Liver (tissue), 9 donors: ENCODE results near the gene ANGPTL7. TPM values are rescaled to one million over a fixed set of nuclear protein-coding genes. Genes with fewer than 3 reads are reported as not detected.
A peak's percentile ranks its signal among the peaks of the same experiment; 100 is the strongest.

Experiments used
- DNase-seq: peaks from one replicate; pipeline ENCODE4 v3.0.0-alpha.2; 2017; ENCODE audit warnings: low spot score
- H3K27ac ChIP-seq, 2 donors: one replicate each; pipeline ENCODE4 v1.7.0; 2013; ENCODE audit warnings: inconsistent platforms in 2 of 2, low read length in 2 of 2, control low read depth in 1 of 2, low read depth in 1 of 2, mild to moderate bottlenecking in 1 of 2
- H3K27me3 ChIP-seq, 4 donors: one replicate each; pipeline versions ENCODE4 v1.6.1 to v1.7.0; 2013; ENCODE audit warnings: low read length in 3 of 4, inconsistent platforms in 1 of 4, mild to moderate bottlenecking in 1 of 4, moderate library complexity in 1 of 4; ENCODE audit not compliant: control insufficient read depth in 4 of 4, insufficient read depth in 4 of 4
- H3K36me3 ChIP-seq, 4 donors: one replicate each; pipeline versions ENCODE4 v1.6.1 to v1.7.0; 2013; ENCODE audit warnings: low read length in 3 of 4, mild to moderate bottlenecking in 3 of 4, low read depth in 1 of 4, moderate library complexity in 1 of 4; ENCODE audit not compliant: control insufficient read depth in 4 of 4, insufficient read depth in 3 of 4
- H3K4me1 ChIP-seq, 4 donors: one replicate each; pipeline versions ENCODE4 v1.6.1 to v1.7.0; 2013; ENCODE audit warnings: low read length in 3 of 4, mild to moderate bottlenecking in 3 of 4, moderate library complexity in 1 of 4; ENCODE audit not compliant: control insufficient read depth in 4 of 4, insufficient read depth in 4 of 4
- H3K4me3 ChIP-seq, 3 donors: one replicate each; pipeline versions ENCODE4 v1.6.1 to v1.7.0; 2013; ENCODE audit warnings: low read length in 3 of 3, control low read depth in 1 of 3, low read depth in 1 of 3, mild to moderate bottlenecking in 1 of 3
- H3K9ac ChIP-seq, 2 donors: one replicate each; pipeline ENCODE4 v1.7.0; 2013; ENCODE audit warnings: low read length in 2 of 2, mild to moderate bottlenecking in 2 of 2, moderate library complexity in 2 of 2, control low read depth in 1 of 2, low read depth in 1 of 2
- H3K9me3 ChIP-seq, 4 donors: one replicate each; pipeline versions ENCODE4 v1.6.1 to v1.7.0; 2013; ENCODE audit warnings: low read length in 3 of 4; ENCODE audit not compliant: control insufficient read depth in 4 of 4
- EGR1 ChIP-seq, 2 donors: IDR thresholded peaks; 2 replicates each; pipeline ENCODE4 v1.6.1; 2016 to 2018; ENCODE audit warnings: antibody characterized with exemption in 2 of 2, low read depth in 2 of 2
- FOXA1 ChIP-seq: IDR thresholded peaks from 2 replicates; pipeline ENCODE4 v1.6.1; 2016; ENCODE audit warnings: antibody characterized with exemption
- GABPA ChIP-seq, 2 donors: IDR thresholded peaks in 1 of 2; conservative IDR thresholded peaks in 1 of 2; 2 replicates each; pipeline ENCODE4 v1.6.1; 2016; ENCODE audit warnings: antibody characterized with exemption in 2 of 2, mild to moderate bottlenecking in 1 of 2, moderate library complexity in 1 of 2
- HNF4A ChIP-seq, 2 donors: conservative IDR thresholded peaks; 2 replicates each; pipeline ENCODE4 v1.6.1; 2016; ENCODE audit warnings: antibody characterized with exemption in 2 of 2, mild to moderate bottlenecking in 2 of 2
- HNF4G ChIP-seq: IDR thresholded peaks from 2 replicates; pipeline ENCODE4 v1.6.1; 2016; ENCODE audit warnings: antibody characterized with exemption
- JUND ChIP-seq, 2 donors: IDR thresholded peaks; 2 replicates each; pipeline ENCODE4 v1.6.1; 2016; ENCODE audit warnings: antibody characterized with exemption in 2 of 2
- MAX ChIP-seq: IDR thresholded peaks from 2 replicates; pipeline ENCODE4 v1.6.1; 2016; ENCODE audit warnings: antibody characterized with exemption
- RAD21 ChIP-seq, 2 donors: IDR thresholded peaks; 2 replicates each; pipeline ENCODE4 v1.6.1; 2016; ENCODE audit warnings: antibody characterized with exemption in 2 of 2, mild to moderate bottlenecking in 2 of 2
- REST ChIP-seq: IDR thresholded peaks from 2 replicates; pipeline ENCODE4 v1.6.1; 2016; ENCODE audit warnings: antibody characterized with exemption, mild to moderate bottlenecking
- RXRA ChIP-seq, 2 donors: IDR thresholded peaks; 2 replicates each; pipeline ENCODE4 v1.6.1; 2017 to 2018; ENCODE audit warnings: antibody characterized with exemption in 2 of 2, mild to moderate bottlenecking in 1 of 2
- SP1 ChIP-seq: IDR thresholded peaks from 2 replicates; pipeline ENCODE4 v1.6.1; 2018; ENCODE audit warnings: antibody characterized with exemption, mild to moderate bottlenecking
- TAF1 ChIP-seq: conservative IDR thresholded peaks from 2 replicates; pipeline ENCODE4 v1.6.1; 2016; ENCODE audit warnings: antibody characterized with exemption, mild to moderate bottlenecking
- YY1 ChIP-seq: IDR thresholded peaks from 2 replicates; pipeline ENCODE4 v1.6.1; 2016; ENCODE audit warnings: antibody characterized with exemption, mild to moderate bottlenecking
- ZBTB33 ChIP-seq: IDR thresholded peaks from 2 replicates; pipeline ENCODE4 v1.6.1; 2016; ENCODE audit warnings: antibody characterized with exemption
- whole genome bisulfite sequencing: extraction: QIAGEN DNeasy Blood & Tissue Kit; methylation state at CpG from one replicate; pipeline ENCODE4 v1.1.7; 2013; 5-methylcytosine and 5-hydroxymethylcytosine counted together
- polyA plus RNA-seq, 2 donors: library from polyadenylated mRNA; stranded (reverse) in 1 of 2; unstranded in 1 of 2; fragments of 200-250 nt in 1 of 2; fragments of >200 nt in 1 of 2; fragmentation: Nextera tagmentation in 1 of 2; extraction: Ambion mirVana in 1 of 2; gene quantifications; one replicate each; pipeline versions ENCODE4 v1.2.1 to v1.2.3, GENCODE V29; 2013 to 2015
- total RNA-seq, 2 donors: library from RNA; depleted of rRNA; stranded (reverse); fragments of >200 nt; gene quantifications; one replicate each; pipeline ENCODE4 v1.2.3, GENCODE V29; 2014
- donor health status: healthy.
- donor health status: healthy.
- donor health status: healthy.
- donor health status: healthy.
- donor health status: healthy.

Gene ANGPTL7
- total and polyA plus RNA-seq, 4 donors = 0.06 to 0.07 TPM; not detected in 2

GRCh38 chr1:11157394-11157793, 31.8 kb upstream of the ANGPTL7 start:
- no peak for DNase-seq
- Histone ChIP-seq H3K36me3 (peaks cover 0 to 9% (median 3%) of the 10 kb centered on the region in 4 donors), H3K27ac (no peak overlapping the region), H3K27me3 (no peaks in the 10 kb centered on the region), H3K9me3 (no peaks in the 10 kb centered on the region), H3K4me3 (no peak overlapping the region), H3K9ac (no peak overlapping the region), H3K4me1 (peaks cover 1 to 34% (median 26%) of the 10 kb centered on the region in 4 donors)
- 81% methylated on average over 8 of the region's 8 CpGs for WGBS
- no peak for TF ChIP-seq JUND (IDR thresholded peaks at IDR 0.05)
- TF ChIP-seq EGR1 (IDR thresholded peaks at IDR 0.05; ENCODE audit: low read depth in 2 of 2) = no peak
- no peak for TF ChIP-seq SP1
- TF ChIP-seq HNF4A (conservative IDR thresholded peaks at IDR 0.05) = no peak
- no peak for TF ChIP-seq REST
- TF ChIP-seq MAX = no peak
- TF ChIP-seq FOXA1 = no peak
- no peak for TF ChIP-seq HNF4G
- TF ChIP-seq YY1 = no peak
- no peak for TF ChIP-seq GABPA (IDR thresholded peaks at IDR 0.05 in 1 of 2, conservative IDR thresholded peaks at IDR 0.05 in 1 of 2)
- no peak for TF ChIP-seq TAF1
- TF ChIP-seq RXRA (IDR thresholded peaks at IDR 0.05) = no peak
- TF ChIP-seq ZBTB33 = no peak

GRCh38 chr1:11157867-11158266, 31.3 kb upstream of the ANGPTL7 start:
- no peak overlapping the region for H3K4me3 ChIP-seq
- peak overlapping the region in 1 of 2 donors; percentile 79 for H3K9ac ChIP-seq
- H3K27me3 ChIP-seq = no peaks in the 10 kb centered on the region
- H3K4me1 ChIP-seq = peaks cover 0 to 29% (median 22%) of the 10 kb centered on the region in 4 donors
- peaks cover 0 to 9% (median 3%) of the 10 kb centered on the region in 4 donors for H3K36me3 ChIP-seq
- no peaks in the 10 kb centered on the region for H3K9me3 ChIP-seq
- WGBS = 40% methylated on average over 2 of the region's 2 CpGs
- TF ChIP-seq SP1 (no peak), MAX (peak; percentile 28), GABPA (IDR thresholded peaks at IDR 0.05 in 1 of 2, conservative IDR thresholded peaks at IDR 0.05 in 1 of 2) (no peak), RXRA (IDR thresholded peaks at IDR 0.05) (peak in 1 of 2 donors; percentile 77), REST (no peak), RAD21 (IDR thresholded peaks at IDR 0.05) (peak in 1 of 2 donors; percentile 6), YY1 (peak; percentile 31), HNF4A (conservative IDR thresholded peaks at IDR 0.05) (peak; percentile 39 to 78)
- peak overlapping the region; percentile 91 to 94 for H3K27ac ChIP-seq
- DNase-seq = no peak
